ENCODE measurements around the gene FAM163A.

Gene FAM163A

DNA sequence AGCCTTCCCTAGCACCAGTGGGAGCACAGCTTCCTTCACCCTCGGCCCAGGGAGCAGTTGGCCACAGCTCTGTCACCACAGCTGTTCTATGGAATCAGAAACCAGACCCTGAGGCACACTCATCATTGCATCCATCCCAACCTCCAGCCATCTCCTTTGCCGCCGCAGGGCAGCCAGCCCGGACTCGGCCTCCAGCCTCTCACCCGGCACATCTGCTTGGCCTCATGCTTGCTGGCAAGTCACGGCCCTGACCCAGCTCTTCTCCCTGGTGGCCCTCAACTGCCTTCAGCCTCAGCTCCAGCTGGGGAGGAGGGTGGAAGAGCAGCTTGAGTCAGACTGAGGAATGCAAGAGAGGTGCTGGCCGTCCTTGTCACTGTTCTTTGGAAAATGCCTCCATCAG lies 74.7 kb downstream of the FAM163A start:
- Histone ChIP-seq H4K20me1 (ENCODE audit: control insufficient read depth, insufficient read depth, low read depth, low read length) (no peaks in the 10 kb centered on the region), H3K4me3 (ENCODE audit: low read length) (no peak overlapping the region), H3K27ac (ENCODE audit: low read depth, low read length) (no peak overlapping the region), H3K9me2 (replicated peaks; ENCODE audit: control insufficient read depth, low read length) (no peaks in the 10 kb centered on the region), H3K4me1 (ENCODE audit: control insufficient read depth, low read length) (peaks cover 16% of the 10 kb centered on the region), H3K36me3 (ENCODE audit: control insufficient read depth, low read length) (no peaks in the 10 kb centered on the region), H3F3A (ENCODE audit: control insufficient read depth, insufficient read depth) (no peaks in the 10 kb centered on the region), H3K27me3 (ENCODE audit: control insufficient read depth, low read length) (peaks cover 14% of the 10 kb centered on the region), H3K4me2 (ENCODE audit: low read length) (no peak overlapping the region), H3K9me3 (ENCODE audit: control insufficient read depth, insufficient read depth, low read length) (no peaks in the 10 kb centered on the region), H3K79me2 (ENCODE audit: control insufficient read depth, low read length) (no peaks in the 10 kb centered on the region)
- TF ChIP-seq EZH2phosphoT487 (IDR thresholded peaks at IDR 0.05; ENCODE audit: borderline replicate concordance, low read length), result no peak
- no peak for TF ChIP-seq CTCF (IDR thresholded peaks at IDR 0.05; ENCODE audit: low read depth, low read length, poor library complexity, severe bottlenecking)

- Histone ChIP-seq H4K20me1 (ENCODE audit: control insufficient read depth, insufficient read depth, low read depth, low read length) (no peaks in the 10 kb centered on the region), H3K4me3 (ENCODE audit: low read length) (no peak overlapping the region), H3K4me2 (ENCODE audit: low read length) (no peak overlapping the region), H3K27me3 (ENCODE audit: control insufficient read depth, low read length) (peaks cover 14% of the 10 kb centered on the region), H3K36me3 (ENCODE audit: control insufficient read depth, low read length) (no peaks in the 10 kb centered on the region), H3K9me2 (replicated peaks; ENCODE audit: control insufficient read depth, low read length) (no peaks in the 10 kb centered on the region), H3K27ac (ENCODE audit: low read depth, low read length) (no peak overlapping the region), H3K79me2 (ENCODE audit: control insufficient read depth, low read length) (no peaks in the 10 kb centered on the region), H3F3A (ENCODE audit: control insufficient read depth, insufficient read depth) (no peaks in the 10 kb centered on the region), H3K4me1 (ENCODE audit: control insufficient read depth, low read length) (peaks cover 16% of the 10 kb centered on the region), H3K9me3 (ENCODE audit: control insufficient read depth, insufficient read depth, low read length) (no peaks in the 10 kb centered on the region)
- TF ChIP-seq CTCF (IDR thresholded peaks at IDR 0.05; ENCODE audit: low read depth, low read length, poor library complexity, severe bottlenecking) (no peak), EZH2phosphoT487 (IDR thresholded peaks at IDR 0.05; ENCODE audit: borderline replicate concordance, low read length) (no peak)
Observed at GRCh38 chr1:179818260-179818659, 75.2 kb downstream of the FAM163A start.

GRCh38 chr1:179818743-179819173 lies 75.7 kb downstream of the FAM163A start:
- no peaks in the 10 kb centered on the region for H3K79me2 ChIP-seq (ENCODE audit: control insufficient read depth, low read length)
- H3F3A ChIP-seq (ENCODE audit: control insufficient read depth, insufficient read depth), result no peaks in the 10 kb centered on the region
- H3K36me3 ChIP-seq (ENCODE audit: control insufficient read depth, low read length), result no peaks in the 10 kb centered on the region
- no peaks in the 10 kb centered on the region for H3K9me2 ChIP-seq (replicated peaks; ENCODE audit: control insufficient read depth, low read length)
- no peak overlapping the region for H3K4me3 ChIP-seq (ENCODE audit: low read length)
- H3K27ac ChIP-seq (ENCODE audit: low read depth, low read length), result no peak overlapping the region
- H3K4me2 ChIP-seq (ENCODE audit: low read length), result no peak overlapping the region
- no peak for TF ChIP-seq CTCF (IDR thresholded peaks at IDR 0.05; ENCODE audit: low read depth, low read length, poor library complexity, severe bottlenecking)
- TF ChIP-seq EZH2phosphoT487 (IDR thresholded peaks at IDR 0.05; ENCODE audit: borderline replicate concordance, low read length), result no peak
- peaks cover 16% of the 10 kb centered on the region for H3K4me1 ChIP-seq (ENCODE audit: control insufficient read depth, low read length)
- peaks cover 14% of the 10 kb centered on the region for H3K27me3 ChIP-seq (ENCODE audit: control insufficient read depth, low read length)
- no peaks in the 10 kb centered on the region for H3K9me3 ChIP-seq (ENCODE audit: control insufficient read depth, insufficient read depth, low read length)
- no peaks in the 10 kb centered on the region for H4K20me1 ChIP-seq (ENCODE audit: control insufficient read depth, insufficient read depth, low read depth, low read length)

Measured in DOHH2 (cell line).